Measurements from ENCODE around the gene GMDS.

GRCh38 chr6:1704711-1705110 lies 540.7 kb downstream of the GMDS start:
- TF ChIP-seq, protein P1, sequence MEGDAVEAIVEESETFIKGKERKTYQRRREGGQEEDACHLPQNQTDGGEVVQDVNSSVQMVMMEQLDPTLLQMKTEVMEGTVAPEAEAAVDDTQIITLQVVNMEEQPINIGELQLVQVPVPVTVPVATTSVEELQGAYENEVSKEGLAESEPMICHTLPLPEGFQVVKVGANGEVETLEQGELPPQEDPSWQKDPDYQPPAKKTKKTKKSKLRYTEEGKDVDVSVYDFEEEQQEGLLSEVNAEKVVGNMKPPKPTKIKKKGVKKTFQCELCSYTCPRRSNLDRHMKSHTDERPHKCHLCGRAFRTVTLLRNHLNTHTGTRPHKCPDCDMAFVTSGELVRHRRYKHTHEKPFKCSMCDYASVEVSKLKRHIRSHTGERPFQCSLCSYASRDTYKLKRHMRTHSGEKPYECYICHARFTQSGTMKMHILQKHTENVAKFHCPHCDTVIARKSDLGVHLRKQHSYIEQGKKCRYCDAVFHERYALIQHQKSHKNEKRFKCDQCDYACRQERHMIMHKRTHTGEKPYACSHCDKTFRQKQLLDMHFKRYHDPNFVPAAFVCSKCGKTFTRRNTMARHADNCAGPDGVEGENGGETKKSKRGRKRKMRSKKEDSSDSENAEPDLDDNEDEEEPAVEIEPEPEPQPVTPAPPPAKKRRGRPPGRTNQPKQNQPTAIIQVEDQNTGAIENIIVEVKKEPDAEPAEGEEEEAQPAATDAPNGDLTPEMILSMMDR (IDR thresholded peaks at IDR 0.05): no peak
- no peak for TF ChIP-seq POLR2A (IDR thresholded peaks at IDR 0.05)
